ENCODE data around the gene TSPO. TPM values are rescaled to one million over a fixed set of nuclear protein-coding genes. Genes with fewer than 3 reads are reported as not detected.

Gene TSPO
- total RNA-seq, 4 donors from 2014 or later: 276 to 910 (median 610) TPM

GRCh38 chr22:43156413-43156812 lies 5.1 kb downstream of the TSPO start:
- no peak for TF ChIP-seq CTCF (IDR thresholded peaks at IDR 0.05; ENCODE audit: low read depth)

GRCh38 chr22:43157874-43158546 lies 6.7 kb downstream of the TSPO start:
- no peak for TF ChIP-seq CTCF (IDR thresholded peaks at IDR 0.05; ENCODE audit: low read depth)

GRCh38 chr22:43158778-43159483 lies 7.6 kb downstream of the TSPO start:
- TF ChIP-seq CTCF (IDR thresholded peaks at IDR 0.05; ENCODE audit: low read depth): no peak

GRCh38 chr22:43159484-43160178 lies 8.3 kb downstream of the TSPO start:
- TF ChIP-seq CTCF (IDR thresholded peaks at IDR 0.05; ENCODE audit: low read depth): no peak

- TF ChIP-seq CTCF (IDR thresholded peaks at IDR 0.05; ENCODE audit: low read depth): no peak
These were observed 9.3 kb downstream of the TSPO start for GRCh38 chr22:43160497-43161126.

GRCh38 chr22:43162412-43163150 lies 11.2 kb downstream of the TSPO start:
- no peak for TF ChIP-seq CTCF (IDR thresholded peaks at IDR 0.05; ENCODE audit: low read depth)

All from subcutaneous adipose tissue (tissue), 4 donors.